NCI-H1436 (cell line): ENCODE results near the gene TSPYL2.

Source experiments
- DNase-seq: peaks from one replicate; lab custom pipeline; 2025; lab: John Stamatoyannopoulos, UW

The TSPYL2 gene

DNA sequence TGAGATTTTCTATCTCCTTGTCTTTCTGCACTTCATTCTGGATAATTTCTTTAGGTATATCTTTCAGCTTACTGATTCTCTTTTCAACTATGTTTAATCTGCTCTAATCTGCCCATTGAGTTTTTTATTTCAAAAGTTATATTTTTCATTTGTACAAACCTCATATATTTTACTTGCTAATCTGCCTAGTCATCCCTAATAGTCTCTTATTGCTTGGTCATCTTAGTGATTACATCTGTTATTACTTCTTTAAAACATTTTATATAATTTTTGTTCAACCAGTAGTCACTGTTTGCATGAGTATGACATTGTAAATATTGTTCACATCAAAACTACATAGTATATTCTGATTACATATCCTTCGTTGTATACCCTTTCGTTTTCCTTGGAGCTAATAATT lies 44.2 kb downstream of the TSPYL2 start:
- no peak for DNase-seq

DNA sequence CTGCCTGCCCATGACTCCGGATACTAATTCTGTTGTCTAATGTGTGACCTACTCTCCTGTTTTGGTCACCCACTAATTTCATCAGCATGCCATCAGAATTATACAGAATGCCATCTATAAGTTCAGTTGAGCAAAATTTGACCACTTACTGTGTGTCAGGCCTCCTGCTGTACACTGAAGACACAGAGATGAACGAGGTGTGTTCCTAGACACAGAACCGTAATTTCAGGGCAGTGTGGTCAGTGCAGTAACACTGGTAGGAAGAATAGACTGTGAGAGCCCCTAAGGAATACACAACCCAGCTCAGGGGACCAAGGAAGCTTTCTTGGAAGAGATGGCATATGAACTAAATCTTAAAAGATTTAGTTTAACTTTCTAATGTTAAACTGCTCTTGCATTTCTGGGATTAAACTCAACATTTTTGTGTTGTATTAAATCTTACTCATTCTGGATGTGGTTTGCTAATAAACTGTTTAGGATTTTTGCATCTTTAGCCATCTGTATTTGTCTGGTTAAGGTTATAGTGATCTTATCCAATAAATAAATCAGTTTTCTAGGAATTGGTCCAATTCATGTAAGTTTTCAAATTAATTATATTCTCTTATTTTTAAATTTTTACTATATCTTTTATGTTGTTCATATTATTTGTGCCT lies 46.1 kb downstream of the TSPYL2 start:
- no peak for DNase-seq

DNA sequence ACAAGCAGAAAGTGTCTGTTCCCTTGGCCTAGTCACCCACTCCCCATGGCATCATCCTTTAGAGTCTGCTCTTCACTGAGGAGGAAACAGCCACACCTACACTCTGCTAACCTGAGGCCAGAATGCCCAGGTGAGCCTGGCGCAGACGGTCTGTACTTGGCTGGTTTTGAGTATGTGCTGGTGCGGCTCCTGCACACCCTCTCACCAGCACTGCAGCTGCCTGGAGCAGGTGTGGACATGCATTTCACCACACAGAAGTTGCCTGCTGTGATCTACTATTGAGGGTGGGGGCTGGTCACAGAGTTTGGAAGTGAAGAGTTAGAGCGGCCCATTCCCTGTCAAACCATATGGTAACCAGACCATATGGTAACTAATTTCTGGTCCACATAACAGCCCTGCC lies 51.2 kb downstream of the TSPYL2 start:
- DNase-seq, result no peak

DNA sequence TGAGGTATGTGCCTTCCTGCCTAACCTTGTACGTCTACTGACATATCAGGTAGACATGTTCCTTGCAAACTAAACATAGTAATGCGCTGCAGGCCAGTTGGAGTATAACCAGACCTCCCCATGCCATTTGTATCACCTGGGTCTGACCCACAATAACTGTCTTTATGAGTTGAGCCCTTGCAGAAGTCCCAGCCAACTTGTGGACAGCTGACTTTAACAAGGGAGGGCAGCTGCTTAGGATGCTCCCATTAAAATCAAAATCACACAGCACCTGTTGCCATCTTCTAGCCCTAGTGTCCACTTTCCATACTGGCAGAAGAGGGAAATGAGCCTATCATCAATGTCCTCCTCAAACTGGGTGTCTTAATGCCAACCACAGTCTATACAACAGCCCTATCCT lies 53.4 kb downstream of the TSPYL2 start:
- no peak for DNase-seq
